Omental fat pad (tissue), 4 donors: ENCODE data around the gene IGFL2. TPM values are rescaled to one million over a fixed set of nuclear protein-coding genes. Genes with fewer than 3 reads are reported as not detected.
"Not testable (repeated sequence)": the region's sequence is repeated elsewhere in the genome, so short reads cannot be mapped to it uniquely, and the experiment has no call there.

Experiments
- ATAC-seq: fragments of 150-250 bp; one replicate; pipeline ENCODE4 v1.9.1; 2016; ENCODE audit warnings: mild to moderate bottlenecking, moderate library complexity; ENCODE audit not compliant: low FRiP score
- DNase-seq: peaks from one replicate; pipeline ENCODE4 v3.0.0-alpha.2; 2019; ENCODE audit warnings: low spot score
- total RNA-seq, 4 donors: library from RNA; depleted of rRNA; stranded (reverse); fragments of >200 nt; gene quantifications; one replicate each; pipeline ENCODE4 v1.1.0, GENCODE V29; 2016
- TF ChIP-seq, protein P1 (sequence below), 3 donors: fragments of 450-650 bp; IDR thresholded peaks; one replicate each; pipeline ENCODE4 v1.5.1; 2016 to 2017; ENCODE audit warnings: antibody characterized with exemption in 3 of 3, mild to moderate bottlenecking in 3 of 3, moderate library complexity in 2 of 3

IGFL2 gene
- total RNA-seq, 4 donors from 2014 or later, result 0.84 to 1.5 TPM; not detected in 2

DNA sequence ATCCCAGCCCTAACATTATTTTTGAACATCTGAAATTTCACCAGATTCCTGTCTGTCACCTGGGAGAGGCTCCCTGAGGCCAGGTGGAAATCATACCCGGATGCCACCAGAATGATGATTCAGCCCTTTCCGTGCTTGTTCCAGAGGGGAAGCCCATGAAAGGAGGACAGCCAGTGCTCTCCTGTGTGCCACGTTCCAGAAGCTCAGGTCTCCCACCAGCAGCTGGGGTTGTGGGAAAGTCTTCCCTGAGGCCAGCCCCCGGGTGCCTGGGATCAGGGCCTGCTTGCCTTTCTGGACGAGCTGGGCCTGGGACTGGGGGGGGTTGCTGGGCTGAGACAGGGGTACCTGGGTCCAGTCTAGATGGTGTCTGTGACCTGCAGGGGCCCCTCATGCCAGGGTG, 56.0 kb downstream of the IGFL2 start:
- ATAC-seq, result no peak
- no peak for DNase-seq
- TF ChIP-seq, protein P1, sequence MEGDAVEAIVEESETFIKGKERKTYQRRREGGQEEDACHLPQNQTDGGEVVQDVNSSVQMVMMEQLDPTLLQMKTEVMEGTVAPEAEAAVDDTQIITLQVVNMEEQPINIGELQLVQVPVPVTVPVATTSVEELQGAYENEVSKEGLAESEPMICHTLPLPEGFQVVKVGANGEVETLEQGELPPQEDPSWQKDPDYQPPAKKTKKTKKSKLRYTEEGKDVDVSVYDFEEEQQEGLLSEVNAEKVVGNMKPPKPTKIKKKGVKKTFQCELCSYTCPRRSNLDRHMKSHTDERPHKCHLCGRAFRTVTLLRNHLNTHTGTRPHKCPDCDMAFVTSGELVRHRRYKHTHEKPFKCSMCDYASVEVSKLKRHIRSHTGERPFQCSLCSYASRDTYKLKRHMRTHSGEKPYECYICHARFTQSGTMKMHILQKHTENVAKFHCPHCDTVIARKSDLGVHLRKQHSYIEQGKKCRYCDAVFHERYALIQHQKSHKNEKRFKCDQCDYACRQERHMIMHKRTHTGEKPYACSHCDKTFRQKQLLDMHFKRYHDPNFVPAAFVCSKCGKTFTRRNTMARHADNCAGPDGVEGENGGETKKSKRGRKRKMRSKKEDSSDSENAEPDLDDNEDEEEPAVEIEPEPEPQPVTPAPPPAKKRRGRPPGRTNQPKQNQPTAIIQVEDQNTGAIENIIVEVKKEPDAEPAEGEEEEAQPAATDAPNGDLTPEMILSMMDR (IDR thresholded peaks at IDR 0.05), result no peak

DNA sequence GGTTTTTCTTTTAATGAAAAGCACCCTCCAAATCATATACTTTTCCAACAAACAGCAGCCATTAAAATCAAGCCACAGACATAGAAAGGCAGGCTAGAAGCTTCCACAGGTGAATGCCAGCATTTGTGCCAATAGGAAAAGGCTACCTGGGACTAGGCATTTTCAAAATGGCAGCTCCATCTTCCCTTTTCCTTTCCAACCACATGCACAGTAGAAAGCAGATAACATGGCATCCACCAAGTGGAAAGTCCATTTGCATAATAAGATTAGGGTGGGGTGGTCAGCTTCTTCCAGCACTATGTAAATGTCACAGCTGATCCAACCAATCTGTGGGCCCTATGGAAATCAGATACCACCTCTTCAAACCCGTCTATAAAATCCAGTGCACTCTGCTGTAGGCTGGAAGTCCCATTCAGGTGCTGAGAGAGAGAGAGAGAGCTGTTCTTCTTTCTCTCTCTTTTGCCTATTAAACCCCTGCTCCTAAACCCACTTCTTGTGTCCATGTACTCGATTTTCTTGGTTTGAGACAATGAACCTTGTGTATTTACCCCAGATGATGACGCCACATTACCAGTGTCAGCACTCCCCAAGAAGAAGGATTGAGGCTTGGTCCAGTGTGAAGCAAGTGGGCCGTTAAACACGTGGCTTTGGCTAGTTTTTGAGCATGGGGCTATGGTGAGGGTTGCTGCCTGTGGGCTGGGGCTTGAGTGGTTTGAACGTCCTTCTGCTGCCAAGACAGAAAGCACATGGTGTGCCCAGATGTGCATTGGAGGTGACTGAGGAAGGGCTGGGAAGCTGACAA, 57.3 kb downstream of the IGFL2 start:
- ATAC-seq, result no peak
- TF ChIP-seq, protein P1 (IDR thresholded peaks at IDR 0.05), result no peak
- no peak for DNase-seq

DNA sequence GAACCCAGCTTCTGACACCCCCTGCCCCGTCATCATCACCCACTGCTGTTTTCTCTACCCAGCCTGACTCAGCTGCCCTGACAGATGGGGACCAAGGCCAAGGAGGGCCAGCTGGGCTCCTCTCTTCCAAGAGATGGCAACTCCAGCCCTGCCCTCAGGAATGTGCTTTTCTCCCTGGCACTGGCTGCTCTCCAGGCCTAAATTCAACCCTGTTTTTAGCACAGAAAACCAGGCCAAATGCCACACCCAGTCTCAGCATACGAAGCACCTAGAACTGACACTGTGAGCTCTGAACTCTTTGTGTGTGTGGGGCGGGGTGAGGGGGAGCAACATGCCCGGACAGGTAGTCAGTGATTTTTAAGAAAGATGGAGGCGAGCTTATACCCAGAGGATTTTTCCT, 58.1 kb downstream of the IGFL2 start:
- DNase-seq, result no peak
- ATAC-seq, result no peak
- TF ChIP-seq, protein P1 (IDR thresholded peaks at IDR 0.05), result no peak

DNA sequence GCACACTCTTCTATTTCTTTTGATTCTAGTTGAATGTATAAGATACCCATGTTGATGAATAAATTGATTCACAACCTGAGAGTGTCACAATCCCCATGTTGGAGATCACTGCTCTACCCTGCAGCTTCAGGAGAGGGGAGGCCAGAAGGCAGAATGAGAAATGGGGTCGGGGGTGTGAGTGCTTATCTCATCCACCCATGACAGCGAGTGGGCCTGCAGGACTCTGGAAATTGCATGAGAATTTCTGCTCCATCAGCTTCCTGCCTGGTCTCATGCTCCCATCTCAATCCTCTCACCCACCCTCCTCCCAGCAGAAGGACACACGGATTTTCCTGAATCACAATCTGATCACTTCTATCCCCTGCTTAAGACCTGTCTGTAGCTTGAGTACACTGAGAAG, 58.6 kb downstream of the IGFL2 start:
- DNase-seq (no peak), ATAC-seq (no peak)
- TF ChIP-seq, protein P1 (IDR thresholded peaks at IDR 0.05), result no peak

DNA sequence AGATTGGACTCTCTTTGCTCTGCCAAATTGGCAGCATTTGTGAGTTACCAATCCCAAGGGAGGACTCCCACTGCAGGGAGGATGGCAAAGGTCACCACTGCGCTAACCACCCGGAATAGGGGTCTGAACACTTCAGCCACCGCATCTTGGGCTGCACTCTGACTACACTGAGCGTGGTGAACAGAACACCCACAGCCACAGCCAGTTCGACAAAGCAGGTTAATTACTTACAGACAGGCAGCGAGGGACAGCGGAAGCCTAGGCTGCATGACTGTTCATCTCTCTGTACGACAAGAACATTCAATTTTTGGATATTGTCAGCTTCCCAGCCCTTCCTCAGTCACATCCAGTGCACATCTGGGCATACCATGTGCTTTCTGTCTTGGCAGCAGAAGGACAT, 59.8 kb downstream of the IGFL2 start:
- not testable (repeated sequence) for ATAC-seq, DNase-seq

DNA sequence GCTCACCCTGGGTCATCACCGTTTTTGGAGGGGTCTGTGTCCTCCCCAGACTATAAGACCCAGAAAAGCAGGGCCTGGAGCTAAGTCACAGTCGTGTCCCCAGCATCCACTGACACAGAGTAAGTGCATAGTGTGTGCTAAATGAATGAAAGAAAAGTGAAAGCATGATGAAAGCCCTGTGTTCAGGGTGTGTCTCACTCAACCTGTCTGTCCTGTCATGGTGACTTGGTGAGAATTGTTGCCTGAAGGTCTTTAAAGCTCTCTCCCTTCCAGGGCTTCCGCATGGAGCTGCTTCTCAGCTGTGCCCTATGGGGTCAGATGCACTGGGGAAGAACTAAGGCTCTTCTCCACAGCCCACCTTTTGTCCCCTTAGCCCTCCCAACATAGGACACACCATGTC, 61.0 kb downstream of the IGFL2 start:
- ATAC-seq (no peak), DNase-seq (no peak)
- TF ChIP-seq, protein P1 (IDR thresholded peaks at IDR 0.05), result no peak

DNA sequence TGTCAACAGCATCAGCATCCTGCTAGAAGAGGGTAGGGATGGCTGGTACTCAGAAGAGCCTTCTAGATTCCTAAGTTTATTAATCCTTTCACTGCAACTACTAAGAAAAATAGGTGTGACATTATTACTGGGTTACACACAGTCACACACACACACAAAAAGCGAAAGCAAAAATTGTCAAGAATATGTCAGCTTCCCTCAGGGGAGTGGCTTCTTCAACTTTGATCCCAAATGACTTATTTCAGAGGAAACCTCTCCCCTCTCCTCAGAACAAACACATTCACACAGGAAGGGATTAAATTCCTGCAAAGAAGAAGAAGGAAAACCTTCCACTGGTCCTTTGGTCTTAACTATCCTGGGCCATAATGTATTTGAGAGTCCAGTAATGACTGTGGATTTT, 61.4 kb downstream of the IGFL2 start:
- TF ChIP-seq, protein P1 (IDR thresholded peaks at IDR 0.05), result no peak
- no peak for DNase-seq
- ATAC-seq, result no peak
